ENCODE data around the gene GOLGA1. TPM values are rescaled to one million over a fixed set of nuclear protein-coding genes. Genes with fewer than 3 reads are reported as not detected.

GOLGA1 gene
- total and polyA plus RNA-seq, 2 of the 13 experiments (the other 11 are each of a cell fraction or from before 2014, with no cell fraction given): 12.7 to 15.9 TPM

- no peak for TF ChIP-seq ZNF530 (CRISPR knock-in tag; IDR thresholded peaks at IDR 0.05; ENCODE audit: low read depth)
- TF ChIP-seq MYC (CRISPR knock-in tag; IDR thresholded peaks at IDR 0.05; ENCODE audit: borderline replicate concordance): peak; percentile 92
- peak; percentile 98 for TF ChIP-seq ZFY (CRISPR knock-in tag; IDR thresholded peaks at IDR 0.05)
- TF ChIP-seq ZSCAN12 (CRISPR knock-in tag; IDR thresholded peaks at IDR 0.05): peak; percentile 64; the same call in 1 of the 2 replicates
- peak; percentile 7; the same call in 1 of the 2 replicates for TF ChIP-seq KDM5A (IDR thresholded peaks at IDR 0.05; ENCODE audit: borderline replicate concordance, low read length)
- TF ChIP-seq HCFC1 (IDR thresholded peaks at IDR 0.05; ENCODE audit: low read depth, low read length): peak; percentile 76
- TF ChIP-seq IRF1 (CRISPR knock-in tag; IDR thresholded peaks at IDR 0.05; ENCODE audit: low read depth): no peak
- TF ChIP-seq, protein P1, sequence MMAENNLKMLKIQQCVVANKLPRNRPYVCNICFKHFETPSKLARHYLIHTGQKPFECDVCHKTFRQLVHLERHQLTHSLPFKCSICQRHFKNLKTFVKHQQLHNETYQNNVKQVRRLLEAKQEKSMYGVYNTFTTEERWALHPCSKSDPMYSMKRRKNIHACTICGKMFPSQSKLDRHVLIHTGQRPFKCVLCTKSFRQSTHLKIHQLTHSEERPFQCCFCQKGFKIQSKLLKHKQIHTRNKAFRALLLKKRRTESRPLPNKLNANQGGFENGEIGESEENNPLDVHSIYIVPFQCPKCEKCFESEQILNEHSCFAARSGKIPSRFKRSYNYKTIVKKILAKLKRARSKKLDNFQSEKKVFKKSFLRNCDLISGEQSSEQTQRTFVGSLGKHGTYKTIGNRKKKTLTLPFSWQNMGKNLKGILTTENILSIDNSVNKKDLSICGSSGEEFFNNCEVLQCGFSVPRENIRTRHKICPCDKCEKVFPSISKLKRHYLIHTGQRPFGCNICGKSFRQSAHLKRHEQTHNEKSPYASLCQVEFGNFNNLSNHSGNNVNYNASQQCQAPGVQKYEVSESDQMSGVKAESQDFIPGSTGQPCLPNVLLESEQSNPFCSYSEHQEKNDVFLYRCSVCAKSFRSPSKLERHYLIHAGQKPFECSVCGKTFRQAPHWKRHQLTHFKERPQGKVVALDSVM (CRISPR knock-in tag; IDR thresholded peaks at IDR 0.05): peak; percentile 52; the same call in 1 of the 2 replicates
- peak; percentile 75; the same call in 1 of the 2 replicates for TF ChIP-seq FOXC1 (CRISPR knock-in tag; IDR thresholded peaks at IDR 0.05; ENCODE audit: borderline replicate concordance)
- TF ChIP-seq PHF8 (CRISPR knock-in tag; IDR thresholded peaks at IDR 0.05): peak; percentile 87
- no peak; the same call in 1 of the 2 replicates for TF ChIP-seq ZNF773 (CRISPR knock-in tag; IDR thresholded peaks at IDR 0.05; ENCODE audit: borderline replicate concordance)
- TF ChIP-seq SAFB2 (CRISPR knock-in tag; IDR thresholded peaks at IDR 0.05; ENCODE audit: borderline replicate concordance, low read depth): no peak; the same call in 1 of the 2 replicates
- TF ChIP-seq ZNF20 (CRISPR knock-in tag; IDR thresholded peaks at IDR 0.05): no peak
- peak; percentile 79 for TF ChIP-seq DRAP1 (CRISPR knock-in tag; IDR thresholded peaks at IDR 0.05)
- TF ChIP-seq FIP1L1 (IDR thresholded peaks at IDR 0.05; ENCODE audit: borderline replicate concordance, insufficient read depth, low read depth, low read length): no peak
- peak; percentile 94 for TF ChIP-seq HOXA5 (CRISPR knock-in tag; IDR thresholded peaks at IDR 0.05)
- peak; percentile 89; the same call in 1 of the 2 replicates for TF ChIP-seq ZFP91 (CRISPR knock-in tag; IDR thresholded peaks at IDR 0.05; ENCODE audit: borderline replicate concordance)
- peak; percentile 89 for TF ChIP-seq ZIK1 (CRISPR knock-in tag; IDR thresholded peaks at IDR 0.05; ENCODE audit: borderline replicate concordance, low read depth)
- TF ChIP-seq MTF2 (CRISPR knock-in tag; IDR thresholded peaks at IDR 0.05; ENCODE audit: borderline replicate concordance): no peak
- peak; percentile 6; the same call in 1 of the 2 replicates for TF ChIP-seq MYNN (CRISPR knock-in tag; IDR thresholded peaks at IDR 0.05; ENCODE audit: low read depth)
Measured at GRCh38 chr9:124940894-124941678, at the start of gene GOLGA1 (continued).

Measured in HepG2 (cell line).